NCI-H446 treated with DMSO at 0.1 percent for 48 hours (cell line): Measurements from ENCODE around the gene MAPK12.

ENCODE experiments used
- DNase-seq: peaks from one replicate; lab custom pipeline; 2025; lab: John Stamatoyannopoulos, UW

Gene MAPK12

GRCh38 chr22:50232481-50233151, 28.9 kb downstream of the MAPK12 start:
- no peak for DNase-seq

- DNase-seq = no peak
Measured at GRCh38 chr22:50229370-50229769, 32.1 kb downstream of the MAPK12 start.

DNA sequence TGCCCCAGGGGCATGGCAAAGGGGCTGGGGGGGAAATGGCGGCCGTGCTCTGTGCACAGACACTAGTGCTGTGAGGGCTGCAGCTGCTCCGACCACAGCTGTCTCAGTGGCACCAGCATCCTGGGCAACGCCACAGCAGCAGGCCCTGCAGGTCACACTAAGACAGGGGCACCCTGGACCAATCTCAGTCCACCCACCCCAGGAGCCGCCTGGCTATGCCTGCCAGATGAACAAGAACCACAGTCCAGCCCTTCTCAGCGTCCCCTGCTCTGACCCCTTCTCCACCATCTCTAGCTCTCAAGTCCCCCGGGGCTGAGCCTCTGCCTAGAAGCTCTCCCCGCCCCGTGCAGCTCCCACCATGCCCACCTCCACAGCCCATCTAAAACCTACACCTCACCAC, 33.1 kb downstream of the MAPK12 start:
- DNase-seq = no peak

- DNase-seq = no peak
Measured at GRCh38 chr22:50227579-50228215, 33.8 kb downstream of the MAPK12 start.

DNA sequence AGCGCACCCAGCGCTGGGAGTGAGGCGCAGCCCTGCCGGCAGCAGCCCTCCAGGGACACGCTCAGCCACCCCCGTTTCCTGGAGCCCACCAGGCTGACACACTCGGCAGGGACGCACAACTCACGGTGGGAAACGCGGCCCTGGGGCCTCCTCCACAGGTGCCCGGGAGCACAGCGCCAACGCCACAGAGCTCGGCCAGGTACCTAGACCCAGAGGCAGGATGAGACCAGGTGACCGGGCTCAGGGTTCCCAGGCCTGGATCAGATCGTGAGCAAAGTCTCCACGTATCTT, 34.7 kb downstream of the MAPK12 start:
- DNase-seq = no peak

- DNase-seq = no peak
Measured at GRCh38 chr22:50226063-50226874, 35.2 kb downstream of the MAPK12 start.

- no peak for DNase-seq
Measured at GRCh38 chr22:50225200-50225969, 36.1 kb downstream of the MAPK12 start.

- no peak for DNase-seq
Measured at GRCh38 chr22:50224071-50224470, 37.4 kb downstream of the MAPK12 start.

DNA sequence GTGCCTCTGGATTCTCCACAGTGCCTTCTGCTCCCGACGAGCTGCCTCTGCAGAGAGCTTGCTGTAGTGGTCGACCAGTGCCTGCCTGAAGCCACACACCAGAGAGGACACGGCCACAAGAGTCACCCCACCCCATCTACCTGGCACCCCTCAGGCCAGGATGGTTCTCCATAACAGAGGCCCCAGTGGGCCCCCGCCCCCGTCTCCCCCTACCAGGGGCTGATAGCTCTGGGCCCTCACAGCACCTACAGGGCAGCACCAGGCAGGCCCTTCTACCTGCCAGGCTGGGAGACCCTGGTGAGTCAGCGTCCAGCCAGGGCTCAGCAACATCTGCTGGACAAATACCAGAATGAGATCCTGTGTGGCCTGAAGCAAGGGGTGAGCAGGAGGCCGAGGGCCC, 39.0 kb downstream of the MAPK12 start:
- DNase-seq = no peak

DNA sequence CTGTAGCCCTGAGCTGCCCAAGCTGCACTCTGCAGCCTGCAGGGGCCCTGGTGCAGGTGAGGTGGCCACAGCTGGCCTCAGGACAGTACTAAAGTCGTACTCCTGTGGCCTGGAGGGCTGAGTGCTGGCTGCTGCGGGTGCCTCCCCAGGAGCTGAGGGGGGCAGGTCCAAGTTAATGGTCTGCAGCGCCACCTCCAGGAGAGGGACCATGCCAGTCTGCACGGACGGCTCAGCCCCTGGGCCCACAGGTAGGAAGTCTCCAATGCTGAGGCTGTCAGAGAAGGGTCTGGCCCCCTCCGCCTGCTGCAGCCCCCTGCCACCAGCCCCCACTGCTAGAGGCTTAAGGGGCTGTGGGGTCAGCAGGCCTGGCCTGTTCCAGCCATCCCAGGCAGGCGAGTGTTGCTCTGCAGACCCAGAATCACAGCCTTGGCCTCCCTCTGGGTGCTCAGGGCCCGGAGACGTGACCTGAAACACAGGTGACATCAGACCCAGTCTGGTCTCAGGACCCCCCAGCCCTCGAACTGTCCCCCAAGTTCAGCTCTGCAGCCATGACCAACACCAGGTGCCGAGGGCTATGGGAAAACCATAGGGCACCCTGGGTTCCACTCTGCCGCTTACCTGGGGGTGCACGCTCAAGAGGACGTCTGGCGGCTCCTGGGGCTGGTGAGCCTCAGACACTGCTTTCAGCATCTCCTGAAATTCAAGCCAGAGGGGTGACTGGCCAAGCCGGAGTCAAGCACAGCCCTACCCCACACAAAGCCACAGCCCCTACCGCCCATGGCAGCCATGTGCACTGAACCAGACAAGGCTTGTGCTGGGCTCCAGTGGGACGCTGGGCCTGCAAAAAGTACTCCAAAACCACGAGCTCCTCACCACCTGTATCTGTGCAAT, 39.8 kb downstream of the MAPK12 start:
- DNase-seq = no peak

DNA sequence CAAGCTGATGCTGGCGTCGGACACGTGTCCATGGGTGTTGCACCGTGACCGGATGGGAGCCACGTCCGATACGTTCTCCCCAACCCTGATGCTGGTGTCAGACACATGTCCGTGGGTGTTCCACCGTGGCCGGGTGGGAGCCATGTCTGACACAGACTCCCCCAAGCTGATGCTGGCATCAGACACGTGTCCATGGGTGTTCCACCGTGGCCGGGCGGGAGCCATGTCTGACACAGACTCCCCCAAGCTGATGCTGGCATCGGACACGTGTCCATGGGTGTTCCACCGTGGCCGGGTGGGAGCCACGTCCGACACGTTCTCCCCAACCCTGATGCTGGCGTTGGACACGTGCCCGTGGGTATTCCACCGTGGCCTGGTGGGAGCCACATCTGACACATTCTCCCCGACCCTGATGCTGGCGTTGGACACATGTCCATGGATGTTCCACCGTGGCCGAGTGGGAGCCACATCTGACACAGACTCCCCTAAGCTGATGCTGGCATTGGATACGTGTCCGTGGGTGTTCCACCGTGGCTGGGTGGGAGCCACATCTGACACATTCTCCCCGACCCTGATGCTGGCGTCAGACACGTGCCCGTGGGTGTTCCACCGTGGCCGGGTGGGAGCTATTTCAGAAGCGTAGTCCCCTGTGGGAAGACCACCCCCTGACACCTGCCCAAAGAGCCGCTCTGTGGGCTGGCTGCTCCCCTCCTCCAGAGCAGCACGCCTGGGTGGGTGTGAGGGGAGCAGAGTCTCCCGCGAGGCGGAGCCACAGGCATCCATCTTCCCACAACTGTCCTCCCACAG, 40.7 kb downstream of the MAPK12 start:
- DNase-seq = no peak

- DNase-seq = no peak
Measured at GRCh38 chr22:50219800-50220602, 41.5 kb downstream of the MAPK12 start.

- no peak for DNase-seq
Measured at GRCh38 chr22:50218996-50219727, 42.3 kb downstream of the MAPK12 start.

DNA sequence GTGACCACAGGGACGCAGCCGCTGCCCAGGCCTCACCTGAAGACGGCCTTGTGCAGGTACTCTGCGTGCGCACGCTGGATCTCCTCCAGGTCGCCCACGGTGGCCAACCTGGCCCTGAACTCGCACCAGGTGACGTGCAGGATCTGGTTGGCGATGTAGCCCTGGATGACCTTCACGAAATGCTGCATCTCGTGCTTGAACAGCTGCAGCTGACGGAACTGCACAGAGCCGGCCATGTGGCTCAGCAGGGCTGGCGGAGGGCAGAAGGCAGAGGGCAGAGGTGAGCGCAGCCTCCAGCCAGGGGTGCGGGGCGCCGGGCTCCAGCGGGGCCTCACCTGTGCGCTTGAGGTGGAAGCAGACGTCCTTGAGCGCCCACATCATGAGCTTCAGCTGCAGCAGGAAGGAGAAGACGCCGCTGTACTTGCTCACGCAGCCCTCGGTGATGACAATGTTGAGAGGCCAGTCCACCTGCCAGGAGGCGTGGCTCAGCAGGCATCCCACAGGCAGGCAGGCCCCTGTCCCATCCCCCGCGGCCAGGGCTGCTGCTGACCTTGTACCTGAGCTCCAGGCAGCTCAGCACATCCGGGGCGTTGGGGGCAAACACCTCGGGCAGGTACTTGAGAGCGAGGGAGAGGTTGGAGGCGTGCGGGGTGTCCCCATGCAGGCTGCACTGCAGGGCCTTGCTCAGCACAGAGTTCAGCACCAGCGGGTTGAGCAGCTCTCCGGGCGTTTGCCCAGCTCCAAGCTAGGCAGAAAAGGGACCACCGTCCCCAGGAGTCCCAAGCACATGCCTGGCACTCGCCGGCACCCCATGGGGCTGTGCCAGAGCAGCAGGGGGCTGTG, 43.1 kb downstream of the MAPK12 start:
- DNase-seq = no peak

- DNase-seq = no peak
Measured at GRCh38 chr22:50217543-50218152, 43.8 kb downstream of the MAPK12 start.

- DNase-seq = no peak
Measured at GRCh38 chr22:50216684-50217520, 44.6 kb downstream of the MAPK12 start.
